Measurements from ENCODE around the gene CTTNBP2. TPM values are rescaled to one million over a fixed set of nuclear protein-coding genes. Genes with fewer than 3 reads are reported as not detected.

The CTTNBP2 gene
- total RNA-seq, 2 donors from 2014 or later = 9.2 to 12.0 TPM

GRCh38 chr7:117827862-117828261 lies 45.4 kb downstream of the CTTNBP2 start:
- Histone ChIP-seq H3K4me3 (no peak overlapping the region), H3K9me3 (no peaks in the 10 kb centered on the region), H3K27ac (no peak overlapping the region), H3K36me3 (no peaks in the 10 kb centered on the region), H3K4me1 (ENCODE audit: control insufficient read depth in 1 of 2, low read depth in 2 of 2) (peaks cover 11 to 33% of the 10 kb centered on the region in 2 donors), H3K27me3 (replicated peaks; ENCODE audit: insufficient read depth) (no peaks in the 10 kb centered on the region)
- no peak for TF ChIP-seq CTCF (IDR thresholded peaks at IDR 0.05)
- DNase-seq (ENCODE audit: low spot score) = no peak
- no peak for ATAC-seq (ENCODE audit: insufficient number of reproducible peaks, low FRiP score, low read depth)

DNA sequence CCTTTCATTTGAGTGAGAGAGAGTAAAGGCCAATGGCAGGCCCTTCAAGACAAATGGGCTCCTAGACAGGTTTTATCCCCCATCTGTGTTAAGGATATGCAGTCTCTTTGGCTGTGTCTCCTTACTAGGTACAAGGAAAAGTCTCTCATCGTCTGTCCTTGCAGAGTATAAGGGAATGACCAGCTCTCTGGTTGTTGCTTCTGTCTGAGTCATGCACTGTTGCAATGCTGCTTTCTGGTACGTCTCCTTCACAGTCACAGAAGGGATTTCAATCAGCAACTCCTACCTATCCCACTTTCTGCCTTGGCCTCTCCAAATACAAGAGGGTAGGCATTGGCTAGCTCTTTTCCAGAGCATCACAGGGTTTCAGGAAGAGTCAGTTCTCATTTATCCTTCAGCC lies 48.1 kb downstream of the CTTNBP2 start:
- no peak for DNase-seq (ENCODE audit: low spot score)
- no peaks in the 10 kb centered on the region for H3K9me3 ChIP-seq
- H3K4me1 ChIP-seq (ENCODE audit: control insufficient read depth in 1 of 2, low read depth in 2 of 2) = peaks cover 11 to 22% of the 10 kb centered on the region in 2 donors
- no peak for TF ChIP-seq CTCF (IDR thresholded peaks at IDR 0.05)
- no peak overlapping the region for H3K4me3 ChIP-seq
- H3K27me3 ChIP-seq (replicated peaks; ENCODE audit: insufficient read depth) = no peaks in the 10 kb centered on the region
- no peak overlapping the region for H3K27ac ChIP-seq
- H3K36me3 ChIP-seq = no peaks in the 10 kb centered on the region
- ATAC-seq (ENCODE audit: insufficient number of reproducible peaks, low FRiP score, low read depth) = no peak

DNA sequence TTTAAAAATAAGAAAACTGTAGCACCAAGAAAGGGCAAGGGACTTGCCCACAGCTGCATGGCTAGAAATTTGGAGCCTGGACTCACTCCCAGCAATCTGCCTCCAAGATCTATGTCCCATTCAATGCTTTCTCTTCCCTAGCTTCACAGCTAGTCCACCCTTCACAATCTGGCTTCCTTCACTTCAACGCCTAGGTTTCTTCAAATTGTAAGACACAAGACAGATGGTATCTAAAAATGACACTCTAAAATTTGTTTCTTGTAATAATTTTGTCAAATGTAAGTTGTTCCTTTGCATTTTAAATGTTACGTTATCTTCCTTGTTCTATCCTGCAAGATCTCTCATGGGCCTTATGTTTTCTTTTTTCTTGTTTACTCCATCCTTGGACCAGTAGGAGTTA lies 48.6 kb downstream of the CTTNBP2 start:
- ATAC-seq (ENCODE audit: insufficient number of reproducible peaks, low FRiP score, low read depth) = no peak
- Histone ChIP-seq H3K4me3 (no peak overlapping the region), H3K9me3 (no peaks in the 10 kb centered on the region), H3K27me3 (replicated peaks; ENCODE audit: insufficient read depth) (no peaks in the 10 kb centered on the region), H3K36me3 (no peaks in the 10 kb centered on the region), H3K4me1 (ENCODE audit: control insufficient read depth in 1 of 2, low read depth in 2 of 2) (peaks cover 11 to 17% of the 10 kb centered on the region in 2 donors), H3K27ac (no peak overlapping the region)
- no peak for TF ChIP-seq CTCF (IDR thresholded peaks at IDR 0.05)
- DNase-seq (ENCODE audit: low spot score) = no peak

DNA sequence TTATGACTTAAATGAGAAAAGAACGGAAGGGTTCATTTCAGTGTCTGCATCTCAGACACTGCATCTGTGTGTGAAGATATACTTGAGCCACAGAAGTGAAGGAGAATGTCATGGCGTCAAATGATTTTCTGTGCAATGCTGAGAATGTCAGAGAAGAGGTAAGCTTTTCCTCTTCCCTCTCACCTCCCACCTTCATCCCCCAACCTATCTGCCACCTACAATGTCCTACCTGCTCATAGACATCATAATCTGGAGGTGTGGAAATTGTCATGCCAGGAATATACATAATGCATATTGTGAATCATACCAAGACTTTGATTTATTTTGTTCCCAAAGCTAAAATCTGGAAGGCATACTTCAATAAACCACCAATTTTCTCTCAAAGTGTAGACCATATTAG lies 53.7 kb downstream of the CTTNBP2 start:
- H3K36me3 ChIP-seq = no peaks in the 10 kb centered on the region
- no peaks in the 10 kb centered on the region for H3K27me3 ChIP-seq (replicated peaks; ENCODE audit: insufficient read depth)
- H3K9me3 ChIP-seq = no peaks in the 10 kb centered on the region
- no peak for DNase-seq (ENCODE audit: low spot score)
- H3K27ac ChIP-seq = no peak overlapping the region
- no peaks in the 10 kb centered on the region for H3K4me1 ChIP-seq (ENCODE audit: control insufficient read depth in 1 of 2, low read depth in 2 of 2)
- H3K4me3 ChIP-seq = no peak overlapping the region
- TF ChIP-seq CTCF (IDR thresholded peaks at IDR 0.05) = no peak
- ATAC-seq (ENCODE audit: insufficient number of reproducible peaks, low FRiP score, low read depth) = no peak

GRCh38 chr7:117818232-117818631 lies 55.0 kb downstream of the CTTNBP2 start:
- DNase-seq (ENCODE audit: low spot score) = no peak
- Histone ChIP-seq H3K36me3 (no peaks in the 10 kb centered on the region), H3K27me3 (replicated peaks; ENCODE audit: insufficient read depth) (no peaks in the 10 kb centered on the region), H3K27ac (no peak overlapping the region), H3K4me1 (ENCODE audit: control insufficient read depth in 1 of 2, low read depth in 2 of 2) (no peaks in the 10 kb centered on the region), H3K9me3 (no peaks in the 10 kb centered on the region), H3K4me3 (no peak overlapping the region)
- ATAC-seq (ENCODE audit: insufficient number of reproducible peaks, low FRiP score, low read depth) = no peak
- TF ChIP-seq CTCF (IDR thresholded peaks at IDR 0.05) = no peak
